Thoracic aorta (tissue), 2 donors: ENCODE data around the gene SPPL2B. TPM values are rescaled to one million over a fixed set of nuclear protein-coding genes. Genes with fewer than 3 reads are reported as not detected.

Source experiments
- ATAC-seq: fragments of 150-250 bp; one replicate; pipeline ENCODE4 v1.8.0; 2017; ENCODE audit warnings: low read depth; ENCODE audit not compliant: insufficient number of reproducible peaks, low FRiP score
- DNase-seq: peaks from one replicate; pipeline ENCODE4 v3.0.0-alpha.2; 2020; ENCODE audit warnings: low spot score
- H3K27ac ChIP-seq, 2 donors: fragments of 200-600 bp; sonication (generic); 1 replicate in 1 of 2; 2 replicates in 1 of 2; pipeline ENCODE4 v1.5.1; 2016; ENCODE audit warnings: mild to moderate bottlenecking in 2 of 2, moderate library complexity in 2 of 2
- H3K27me3 ChIP-seq: fragments of 200-600 bp; sonication (generic); replicated peaks from 2 replicates; pipeline ENCODE4 v1.6.0; 2016; ENCODE audit warnings: mild to moderate bottlenecking; ENCODE audit not compliant: insufficient read depth
- H3K36me3 ChIP-seq: fragments of 200-600 bp; sonication (generic); one replicate; pipeline ENCODE4 v1.5.1; 2016
- H3K4me1 ChIP-seq, 2 donors: fragments of 200-600 bp; sonication (generic); 1 replicate in 1 of 2; 2 replicates in 1 of 2; pipeline versions ENCODE4 v1.5.1 to v1.6.0; 2016; ENCODE audit warnings: low read depth in 2 of 2, mild to moderate bottlenecking in 1 of 2; ENCODE audit not compliant: control insufficient read depth in 1 of 2
- H3K4me3 ChIP-seq: fragments of 200-600 bp; sonication (generic); 2 replicates; pipeline ENCODE4 v1.5.1; 2016; ENCODE audit warnings: mild to moderate bottlenecking
- H3K9me3 ChIP-seq: fragments of 200-600 bp; sonication (generic); 2 replicates; pipeline ENCODE4 v1.5.1; 2016
- CTCF ChIP-seq: fragments of 200-600 bp; sonication (generic); IDR thresholded peaks from one replicate; pipeline ENCODE4 v1.5.1; 2019; ENCODE audit warnings: antibody characterized with exemption
- total RNA-seq, 2 donors: library from RNA; depleted of rRNA; stranded (reverse); fragments of >200 nt; gene quantifications; one replicate each; pipeline versions ENCODE4 v1.1.0 to v1.2.3, GENCODE V29; 2016

Gene SPPL2B
- total RNA-seq, 2 donors from 2014 or later: 55.8 to 60.0 TPM

DNA sequence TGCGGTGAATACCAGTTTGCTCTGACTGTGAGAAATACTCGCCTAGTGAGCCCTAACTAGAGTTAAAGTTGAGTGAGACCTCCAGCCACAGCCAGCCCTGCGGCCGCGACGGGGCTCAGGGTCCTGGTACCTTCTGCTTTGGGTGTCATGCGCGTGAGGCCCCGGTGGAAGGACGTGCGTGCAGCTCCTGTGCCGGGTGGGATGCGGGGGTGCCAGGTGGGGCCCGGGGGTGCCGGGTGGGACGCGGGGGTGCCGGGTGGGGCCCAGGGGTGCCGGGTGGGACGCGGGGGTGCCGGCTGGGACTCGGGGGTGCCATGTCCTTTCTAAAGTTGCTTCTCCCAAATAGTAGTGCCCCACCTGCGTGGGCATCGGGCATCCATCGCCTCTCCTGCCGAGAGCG lies 23.1 kb downstream of the SPPL2B start:
- no peak overlapping the region for H3K4me3 ChIP-seq
- no peaks in the 10 kb centered on the region for H3K9me3 ChIP-seq
- DNase-seq (no peak), ATAC-seq (no peak)
- no peaks in the 10 kb centered on the region for H3K27me3 ChIP-seq
- H3K4me1 ChIP-seq: no peaks in the 10 kb centered on the region
- peaks cover 7% of the 10 kb centered on the region for H3K36me3 ChIP-seq
- no peak overlapping the region for H3K27ac ChIP-seq
- TF ChIP-seq CTCF: no peak

DNA sequence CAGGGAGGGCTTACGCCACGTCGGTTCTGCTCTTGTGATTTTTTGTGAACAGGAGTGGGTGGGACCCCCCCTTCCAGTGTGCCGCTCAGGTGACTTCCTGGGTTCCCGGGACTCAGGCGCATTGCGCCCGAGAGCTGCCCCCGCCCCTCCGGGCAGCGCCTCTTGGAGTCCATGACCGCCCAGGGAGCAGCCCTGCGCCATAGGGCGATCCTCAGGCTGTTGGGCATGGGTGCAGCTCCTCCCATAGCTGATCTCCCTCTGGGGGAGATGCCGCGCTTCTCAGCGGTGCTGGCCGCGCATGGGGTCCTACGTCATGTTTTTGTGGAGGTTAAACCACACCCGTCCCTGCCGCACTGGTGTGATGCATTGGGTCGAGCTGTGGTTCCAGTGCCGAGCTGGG lies 23.6 kb downstream of the SPPL2B start:
- ATAC-seq (no peak), DNase-seq (no peak)
- Histone ChIP-seq H3K36me3 (peaks cover 7% of the 10 kb centered on the region), H3K9me3 (no peaks in the 10 kb centered on the region), H3K27ac (no peak overlapping the region), H3K4me1 (no peaks in the 10 kb centered on the region), H3K27me3 (no peaks in the 10 kb centered on the region), H3K4me3 (no peak overlapping the region)
- no peak for TF ChIP-seq CTCF

GRCh38 chr19:2353159-2353886 lies 24.8 kb downstream of the SPPL2B start:
- no peaks in the 10 kb centered on the region for H3K9me3 ChIP-seq
- no peak overlapping the region for H3K4me3 ChIP-seq
- peaks cover 7% of the 10 kb centered on the region for H3K36me3 ChIP-seq
- TF ChIP-seq CTCF: no peak
- H3K27me3 ChIP-seq: no peaks in the 10 kb centered on the region
- H3K4me1 ChIP-seq: no peaks in the 10 kb centered on the region
- ATAC-seq (no peak), DNase-seq (no peak)
- no peak overlapping the region for H3K27ac ChIP-seq

- no peak for DNase-seq
- H3K4me3 ChIP-seq: no peak overlapping the region
- H3K27me3 ChIP-seq: no peaks in the 10 kb centered on the region
- no peaks in the 10 kb centered on the region for H3K9me3 ChIP-seq
- ATAC-seq: no peak
- H3K4me1 ChIP-seq: no peaks in the 10 kb centered on the region
- peaks cover 7% of the 10 kb centered on the region for H3K36me3 ChIP-seq
- no peak for TF ChIP-seq CTCF
- no peak overlapping the region for H3K27ac ChIP-seq
Measured at GRCh38 chr19:2353887-2354592, 25.6 kb downstream of the SPPL2B start.

DNA sequence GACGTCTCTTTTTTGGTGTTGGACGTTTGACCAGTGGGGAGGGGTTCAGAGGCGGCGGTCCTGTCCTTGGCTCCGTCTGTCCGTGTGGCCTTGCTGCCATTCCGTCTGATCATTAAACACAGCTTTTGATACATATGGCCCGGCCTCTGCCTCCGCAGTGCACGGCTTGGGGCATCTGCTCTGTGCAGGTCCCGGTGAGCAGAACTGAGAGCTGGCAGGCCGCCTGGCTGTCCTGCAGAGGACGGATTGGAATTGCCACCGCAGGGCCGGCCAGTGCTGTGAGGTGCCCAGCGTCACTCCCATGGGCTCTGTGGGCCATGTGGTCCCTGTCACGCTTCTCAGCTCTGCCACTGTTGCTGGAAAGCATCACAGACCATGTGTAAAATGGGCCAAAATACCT lies 26.2 kb downstream of the SPPL2B start:
- DNase-seq (no peak), ATAC-seq (no peak)
- no peak for TF ChIP-seq CTCF
- H3K4me1 ChIP-seq: no peaks in the 10 kb centered on the region
- H3K27me3 ChIP-seq: no peaks in the 10 kb centered on the region
- no peaks in the 10 kb centered on the region for H3K9me3 ChIP-seq
- H3K4me3 ChIP-seq: no peak overlapping the region
- no peak overlapping the region for H3K27ac ChIP-seq
- peaks cover 7% of the 10 kb centered on the region for H3K36me3 ChIP-seq
